Astrocyte of the cerebellum (primary cell): ENCODE measurements around the gene CASKIN2.

Experiments used
- DNase-seq: peaks from one replicate; pipeline ENCODE4 v3.0.0-alpha.2; 2011; ENCODE audit warnings: low read depth
- H3K4me3 ChIP-seq: 2 replicates; pipeline ENCODE4 v1.5.1; 2011; ENCODE audit warnings: mild to moderate bottlenecking, low read depth, low read length, moderate library complexity
- CTCF ChIP-seq: IDR thresholded peaks from 2 replicates; pipeline ENCODE4 v1.5.1; 2012; ENCODE audit warnings: low read length, low read depth, moderate library complexity, mild to moderate bottlenecking; ENCODE audit errors: missing control alignments
- in situ Hi-C: cut with HindIII; loops from 2 replicates; pipeline ENCODE4 v1.10.0; 2017; ENCODE audit warnings: low sequenced_read_pairs

The CASKIN2 gene

GRCh38 chr17:75486951-75487350 lies 28.4 kb downstream of the CASKIN2 start:
- TF ChIP-seq CTCF: no peak
- in situ Hi-C loops: loop anchor here (5.0 kb wide), 1 partner anchor 45 kb away; no protein-coding TSS in a partner anchor
- DNase-seq: no peak
- no peak overlapping the region for H3K4me3 ChIP-seq

GRCh38 chr17:75486151-75486550 lies 29.2 kb downstream of the CASKIN2 start:
- in situ Hi-C loops: loop anchor here (5.0 kb wide), 1 partner anchor 44 kb away; no protein-coding TSS in a partner anchor
- H3K4me3 ChIP-seq: no peak overlapping the region
- no peak for TF ChIP-seq CTCF
- no peak for DNase-seq

- DNase-seq: no peak
- in situ Hi-C loops: loop anchor here (5.0 kb wide), 1 partner anchor 43 kb away; no protein-coding TSS in a partner anchor
- no peak for TF ChIP-seq CTCF
- no peak overlapping the region for H3K4me3 ChIP-seq
Measured at GRCh38 chr17:75485688-75486087, 29.6 kb downstream of the CASKIN2 start.

GRCh38 chr17:75482098-75482942 lies 33.0 kb downstream of the CASKIN2 start:
- TF ChIP-seq CTCF: no peak
- DNase-seq: no peak
- no peak overlapping the region for H3K4me3 ChIP-seq
- in situ Hi-C loops: no loop called here

GRCh38 chr17:75481194-75482068 lies 33.9 kb downstream of the CASKIN2 start:
- TF ChIP-seq CTCF: no peak
- in situ Hi-C loops: no loop called here
- DNase-seq: no peak
- no peak overlapping the region for H3K4me3 ChIP-seq

- no peak for TF ChIP-seq CTCF
- no peak for DNase-seq
- in situ Hi-C loops: no loop called here
- H3K4me3 ChIP-seq: no peak overlapping the region
Measured at GRCh38 chr17:75480281-75480680, 35.1 kb downstream of the CASKIN2 start.
